IMR-90 (cell line): ENCODE results near the gene NALCN. TPM values are rescaled to one million over a fixed set of nuclear protein-coding genes. Genes with fewer than 3 reads are reported as not detected.

ENCODE experiments used
- ATAC-seq: fragments of 200-7000 bp; cut with Tn5 transposase; 2 replicates; pipeline ENCODE4 v1.9.1; 2020; ENCODE audit warnings: low read depth, mild to moderate bottlenecking, moderate library complexity
- BruUV-seq: library from RNA; stranded (reverse); fragments of 400-500 nt; replicated peaks from 2 replicates; lab custom pipeline; 2021; lab: Mats Ljungman, UMichigan
- CTCF ChIA-PET: fragments of 300-600 bp; formaldehyde crosslinking; extraction: SDS; loops from one replicate; lab custom pipeline; 2021; ENCODE audit warnings: antibody characterized with exemption; lab: Yijun Ruan, JAX
- POLR2A ChIA-PET: fragments of 300-600 bp; sonication (Branson Sonifier 250); formaldehyde crosslinking; loops from one replicate; lab custom pipeline; 2022; ENCODE audit warnings: antibody characterized with exemption; ENCODE audit not compliant: unreplicated experiment; lab: Charles Lee
- DNase-seq: peaks from one replicate; pipeline ENCODE4 v3.0.0; 2013
- H2AFZ ChIP-seq: replicated peaks from 2 replicates; pipeline ENCODE3; 2013; ENCODE audit warnings: low read length, mild to moderate bottlenecking; ENCODE audit not compliant: poor library complexity
- H2AK5ac ChIP-seq: 2 replicates; pipeline ENCODE4 v1.6.1; 2013; ENCODE audit warnings: low read depth, low read length, inconsistent platforms
- H2AK9ac ChIP-seq: replicated peaks from 2 replicates; pipeline ENCODE3; 2013; ENCODE audit warnings: mild to moderate bottlenecking, low read depth, low read length, moderate library complexity; ENCODE audit not compliant: poor library complexity
- H2BK120ac ChIP-seq: 2 replicates; pipeline ENCODE4 v1.6.1; 2013; ENCODE audit warnings: low read depth, low read length, inconsistent platforms
- H2BK15ac ChIP-seq: 3 replicates; pipeline ENCODE4 v1.6.1; 2013; ENCODE audit warnings: low read depth, low read length, inconsistent platforms
- H2BK20ac ChIP-seq: 2 replicates; pipeline ENCODE4 v1.6.1; 2013; ENCODE audit warnings: low read depth, mild to moderate bottlenecking, inconsistent platforms, low read length, moderate library complexity
- H2BK5ac ChIP-seq: 2 replicates; pipeline ENCODE4 v1.6.1; 2013; ENCODE audit warnings: mild to moderate bottlenecking, low read depth, low read length, inconsistent platforms; ENCODE audit not compliant: poor library complexity, severe bottlenecking
- H3K14ac ChIP-seq: replicated peaks from 2 replicates; pipeline ENCODE4 v1.6.1; 2013; ENCODE audit warnings: low read depth, low read length, inconsistent platforms
- H3K18ac ChIP-seq: 2 replicates; pipeline ENCODE4 v1.6.1; 2013; ENCODE audit warnings: low read depth, low read length, control low read depth
- H3K23ac ChIP-seq: 2 replicates; pipeline ENCODE4 v1.6.1; 2013; ENCODE audit warnings: low read depth, low read length, inconsistent platforms
- H3K27ac ChIP-seq: 2 replicates; pipeline ENCODE4 v1.5.1; 2013; ENCODE audit warnings: mild to moderate bottlenecking, control low read depth, low read length; ENCODE audit not compliant: insufficient read depth
- H3K27me3 ChIP-seq: 2 replicates; pipeline ENCODE4 v1.6.1; 2013; ENCODE audit warnings: low read length; ENCODE audit not compliant: control insufficient read depth, insufficient read depth
- H3K36me3 ChIP-seq: 2 replicates; pipeline ENCODE4 v1.6.1; 2013; ENCODE audit warnings: low read length, mixed read lengths; ENCODE audit not compliant: control insufficient read depth, insufficient read depth
- H3K4ac ChIP-seq: 2 replicates; pipeline ENCODE4 v1.6.1; 2013; ENCODE audit warnings: low read depth, low read length, inconsistent platforms
- H3K4me1 ChIP-seq: 2 replicates; pipeline ENCODE4 v1.6.1; 2013; ENCODE audit warnings: low read length, mixed read lengths; ENCODE audit not compliant: control insufficient read depth, insufficient read depth
- H3K4me2 ChIP-seq: 2 replicates; pipeline ENCODE4 v1.6.1; 2013; ENCODE audit warnings: low read depth, mild to moderate bottlenecking, control low read depth, low read length, moderate library complexity
- H3K4me3 ChIP-seq: 2 replicates; pipeline ENCODE4 v1.5.1; 2013; ENCODE audit warnings: low read depth, mild to moderate bottlenecking, control low read depth, low read length, moderate library complexity; ENCODE audit not compliant: insufficient read depth
- H3K56ac ChIP-seq: 2 replicates; pipeline ENCODE4 v1.6.1; 2013; ENCODE audit warnings: low read length, inconsistent platforms; ENCODE audit not compliant: insufficient read depth; ENCODE audit errors: extremely low read depth
- H3K79me1 ChIP-seq, 2 experiments: 2 replicates each; pipeline ENCODE4 v1.6.1; 2013; ENCODE audit warnings: low read length in 2 of 2, inconsistent platforms in 1 of 2, low read depth in 1 of 2
- H3K9ac ChIP-seq: 2 replicates; pipeline ENCODE4 v1.6.1; 2013; ENCODE audit warnings: low read depth, low read length, control low read depth
- H3K9me1 ChIP-seq: 2 replicates; pipeline ENCODE4 v1.6.1; 2013; ENCODE audit warnings: low read length, inconsistent platforms; ENCODE audit not compliant: insufficient read depth
- H3K9me3 ChIP-seq: 2 replicates; pipeline ENCODE4 v1.6.1; 2013; ENCODE audit warnings: low read length; ENCODE audit not compliant: control insufficient read depth, insufficient read depth
- H4K20me1 ChIP-seq: 2 replicates; pipeline ENCODE4 v1.6.1; 2013; ENCODE audit warnings: low read length, inconsistent platforms; ENCODE audit not compliant: insufficient read depth
- H4K5ac ChIP-seq: 2 replicates; pipeline ENCODE4 v1.6.1; 2013; ENCODE audit warnings: mild to moderate bottlenecking, low read depth, low read length, control low read depth
- H4K8ac ChIP-seq, 2 experiments: 2 replicates each; pipeline ENCODE4 v1.6.1; 2013; ENCODE audit warnings: low read depth in 2 of 2, low read length in 2 of 2, control low read depth in 1 of 2, inconsistent platforms in 1 of 2
- H4K91ac ChIP-seq: 2 replicates; pipeline ENCODE4 v1.6.1; 2013; ENCODE audit warnings: low read depth, low read length, inconsistent platforms; ENCODE audit not compliant: insufficient read depth
- BHLHE40 ChIP-seq: fragments of 150-350 bp; IDR thresholded peaks from 2 replicates; pipeline ENCODE4 v1.6.1; 2016; ENCODE audit warnings: mild to moderate bottlenecking, low read depth, low read length
- CEBPB ChIP-seq: IDR thresholded peaks from 2 replicates; pipeline ENCODE4 v1.6.1; 2012; ENCODE audit warnings: low read depth, low read length, improper control_type of control experiment
- CHD1 ChIP-seq: IDR thresholded peaks from 2 replicates; pipeline ENCODE4 v1.6.1; 2012; ENCODE audit warnings: low read depth, low read length, improper control_type of control experiment
- FOS ChIP-seq: fragments of 150-350 bp; IDR thresholded peaks from 2 replicates; pipeline ENCODE4 v1.6.1; 2016; ENCODE audit warnings: low read depth, low read length
- MAZ ChIP-seq: IDR thresholded peaks from 2 replicates; pipeline ENCODE4 v1.6.1; 2012; ENCODE audit warnings: low read depth, mild to moderate bottlenecking, low read length, improper control_type of control experiment, moderate library complexity, borderline replicate concordance
- MXI1 ChIP-seq: IDR thresholded peaks from 2 replicates; pipeline ENCODE4 v1.6.1; 2012; ENCODE audit warnings: low read depth, mild to moderate bottlenecking, low read length, moderate library complexity, borderline replicate concordance
- NFE2L2 ChIP-seq: fragments of 150-350 bp; IDR thresholded peaks from 2 replicates; pipeline ENCODE4 v1.6.1; 2016; ENCODE audit warnings: low read depth, mild to moderate bottlenecking, low read length
- POLR2A ChIP-seq: IDR thresholded peaks from 2 replicates; pipeline ENCODE4 v1.6.1; 2012; ENCODE audit warnings: mild to moderate bottlenecking, low read depth, low read length
- RAD21 ChIP-seq: IDR thresholded peaks from 2 replicates; pipeline ENCODE4 v1.6.1; 2012; ENCODE audit warnings: low read length, improper control_type of control experiment
- RCOR1 ChIP-seq: IDR thresholded peaks from 2 replicates; pipeline ENCODE4 v1.6.1; 2012; ENCODE audit warnings: mild to moderate bottlenecking, low read length, improper control_type of control experiment; ENCODE audit not compliant: insufficient replicate concordance
- WGBS, 2 experiments: methylation state at CpG; one replicate each; pipeline versions ENCODE4 v1.1.5 to v1.1.7; 2013; ENCODE audit warnings: missing lambda C conversion rate in 2 of 2; ENCODE audit not compliant: insufficient read length in 1 of 2; ENCODE audit errors: extremely low coverage in 2 of 2; 5-methylcytosine and 5-hydroxymethylcytosine counted together
- dilution Hi-C: fragments of 300-500 bp; cut with HindIII; formaldehyde crosslinking; loops from one replicate; pipeline ENCODE4 v1.14.3; 2018; ENCODE audit warnings: low sequenced_read_pairs; ENCODE audit not compliant: unreplicated experiment
- in situ Hi-C: fragments of 300-500 bp; cut with MboI; formaldehyde crosslinking; loops from 3 replicates; pipeline ENCODE4 v1.14.3; 2019; ENCODE audit warnings: low sequenced_read_pairs, inconsistent platforms, mixed read lengths
- intact Hi-C: fragments of 100-400 bp; cut with micrococcal nuclease; formaldehyde crosslinking; loops from 2 replicates; pipeline ENCODE4 v1.10.0; 2022
- polyA plus RNA-seq, 3 experiments: library from polyadenylated mRNA; depleted of rRNA; stranded (reverse); fragments of >200 nt; gene quantifications; 2 replicates each; pipeline ENCODE4 v1.2.3, GENCODE V29; 2012; ENCODE audit warnings: low replicate concordance in 1 of 3
- total RNA-seq: library from RNA; depleted of rRNA; stranded (reverse); fragments of >200 nt; gene quantifications from 2 replicates; pipeline ENCODE4 v1.2.3, GENCODE V29; 2012
- TF ChIP-seq, protein P1 (sequence below): fragments of 150-350 bp; IDR thresholded peaks from 2 replicates; pipeline ENCODE4 v1.6.1; 2017; ENCODE audit warnings: mild to moderate bottlenecking, antibody characterized with exemption, low read length, low read depth

NALCN gene
- total and polyA plus RNA-seq, 2 of the 4 experiments (the other 2 are of a cell fraction), result 2.9 to 4.8 TPM

DNA sequence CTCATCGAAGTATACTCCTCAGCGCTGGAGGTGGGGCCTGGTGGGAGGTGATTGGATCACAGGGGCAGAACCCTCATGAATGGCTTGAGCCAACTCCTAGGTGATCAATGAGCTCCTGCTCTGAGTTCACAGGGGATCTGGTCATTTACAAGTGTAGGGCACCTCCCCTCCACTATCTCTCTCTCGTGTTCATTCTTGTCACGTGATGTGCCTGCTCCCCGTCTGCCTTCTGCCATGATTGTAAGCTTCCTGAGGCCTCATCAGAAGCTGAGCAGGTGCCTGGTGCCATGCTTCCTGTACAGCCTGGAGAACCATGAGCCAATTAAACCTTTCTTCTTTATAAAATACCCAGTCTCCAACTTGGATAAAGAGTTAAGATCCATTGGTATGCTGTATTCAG lies 61.4 kb downstream of the NALCN start:
- H2AK9ac ChIP-seq, result no peak overlapping the region
- H4K20me1 ChIP-seq, result no peaks in the 10 kb centered on the region
- no peak overlapping the region for H2BK15ac ChIP-seq
- no peak overlapping the region for H3K4me3 ChIP-seq
- H3K14ac ChIP-seq, result no peak overlapping the region
- no peaks in the 10 kb centered on the region for H3K9me3 ChIP-seq
- CTCF ChIA-PET, result no interaction called here
- H3K9me1 ChIP-seq, result no peaks in the 10 kb centered on the region
- no peaks in the 10 kb centered on the region for H3K36me3 ChIP-seq
- dilution Hi-C loops (no loop called here), in situ Hi-C loops (no loop called here), intact Hi-C loops (no loop called here)
- no peak for TF ChIP-seq MXI1
- TF ChIP-seq, protein P1, sequence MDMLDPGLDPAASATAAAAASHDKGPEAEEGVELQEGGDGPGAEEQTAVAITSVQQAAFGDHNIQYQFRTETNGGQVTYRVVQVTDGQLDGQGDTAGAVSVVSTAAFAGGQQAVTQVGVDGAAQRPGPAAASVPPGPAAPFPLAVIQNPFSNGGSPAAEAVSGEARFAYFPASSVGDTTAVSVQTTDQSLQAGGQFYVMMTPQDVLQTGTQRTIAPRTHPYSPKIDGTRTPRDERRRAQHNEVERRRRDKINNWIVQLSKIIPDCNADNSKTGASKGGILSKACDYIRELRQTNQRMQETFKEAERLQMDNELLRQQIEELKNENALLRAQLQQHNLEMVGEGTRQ, result no peak
- no peak for TF ChIP-seq FOS
- no peak for TF ChIP-seq CHD1
- TF ChIP-seq NFE2L2, result no peak
- no peak for TF ChIP-seq MAZ
- TF ChIP-seq POLR2A, result no peak
- TF ChIP-seq RCOR1, result no peak
- no peak for TF ChIP-seq BHLHE40
- TF ChIP-seq CEBPB, result no peak
- TF ChIP-seq RAD21, result no peak
- no peak overlapping the region for H4K91ac ChIP-seq
- H2BK5ac ChIP-seq, result no peak overlapping the region
- H3K9ac ChIP-seq, result no peak overlapping the region
- H3K4ac ChIP-seq, result no peak overlapping the region
- ATAC-seq, result no peak
- WGBS, 2 experiments, result 81% methylated on average over 3 of the region's 5 CpGs; no CpG with 5 or more reads in 1 of the 2 experiments
- no peak overlapping the region for H2BK20ac ChIP-seq
- no TSS peak for BruUV-seq
- POLR2A ChIA-PET, result no interaction called here
- no peak overlapping the region for H3K23ac ChIP-seq
- H3K4me2 ChIP-seq, result no peak overlapping the region
- no peaks in the 10 kb centered on the region for H3K4me1 ChIP-seq
- H3K27ac ChIP-seq, result no peak overlapping the region
- DNase-seq, result no peak
- H4K5ac ChIP-seq, result no peak overlapping the region
- no peak overlapping the region for H2BK120ac ChIP-seq
- H4K8ac ChIP-seq, result no peak overlapping the region
- no peak overlapping the region for H2AK5ac ChIP-seq
- no peak overlapping the region for H2AFZ ChIP-seq
- no peak overlapping the region for H3K56ac ChIP-seq
- no peaks in the 10 kb centered on the region for H3K79me1 ChIP-seq
- H3K18ac ChIP-seq, result no peak overlapping the region
- no peaks in the 10 kb centered on the region for H3K27me3 ChIP-seq
